Measurements from ENCODE around the gene LBR.
A peak's percentile ranks its signal among the peaks of the same experiment; 100 is the strongest.
"Not testable (repeated sequence)": the region's sequence is repeated elsewhere in the genome, so short reads cannot be mapped to it uniquely, and the experiment has no call there.

LBR gene

GRCh38 chr1:225474986-225475820, 47.4 kb upstream of the LBR start:
- TF ChIP-seq SNAI2 (CRISPR knock-in tag; IDR thresholded peaks at IDR 0.05), result no peak
- TF ChIP-seq ZNF70 (CRISPR knock-in tag; IDR thresholded peaks at IDR 0.05), result 0 out of 2 replicates have a peak, but pooled peaks have one; percentile 39
- peak; percentile 91 for ATAC-seq

DNA sequence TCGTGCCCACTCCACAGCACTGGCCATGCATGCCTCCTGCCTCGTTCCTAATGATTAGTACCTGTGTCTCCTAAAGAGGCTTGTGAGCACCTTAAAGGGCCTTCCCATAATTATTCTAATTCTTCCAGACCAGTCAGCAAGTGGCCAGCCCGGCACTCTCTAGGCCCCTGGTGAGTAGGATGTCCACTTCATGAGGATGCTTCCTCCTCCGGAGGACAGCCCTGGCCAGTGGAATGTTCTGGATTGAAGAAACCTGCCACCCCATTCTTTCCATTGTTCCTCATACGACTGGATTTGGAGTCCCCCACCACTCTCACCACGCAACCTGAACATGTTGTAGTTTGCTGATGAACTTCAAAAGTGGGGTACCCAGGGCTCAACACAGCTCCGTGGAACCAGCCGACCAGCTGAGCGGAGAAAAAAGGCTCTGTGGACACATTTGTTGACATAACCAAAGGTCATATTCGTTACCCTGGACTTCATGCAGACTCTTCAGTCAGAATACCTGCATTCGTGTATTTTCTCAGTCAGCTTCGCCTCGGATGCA, 46.7 kb upstream of the LBR start:
- TF ChIP-seq SNAI2 (CRISPR knock-in tag; IDR thresholded peaks at IDR 0.05) (no peak), ZFP30 (CRISPR knock-in tag; IDR thresholded peaks at IDR 0.05) (no peak), OSR1 (CRISPR knock-in tag; IDR thresholded peaks at IDR 0.05) (no peak), POU6F1 (CRISPR knock-in tag; IDR thresholded peaks at IDR 0.05; ENCODE audit: borderline replicate concordance, low read depth) (no peak), PPARA (CRISPR knock-in tag; IDR thresholded peaks at IDR 0.05; ENCODE audit: borderline replicate concordance) (no peak), ZC3H10 (CRISPR knock-in tag; IDR thresholded peaks at IDR 0.05) (no peak), ESRRG (CRISPR knock-in tag; IDR thresholded peaks at IDR 0.05) (no peak), ZNF70 (CRISPR knock-in tag; IDR thresholded peaks at IDR 0.05) (no peak), ZNF565 (CRISPR knock-in tag; conservative IDR thresholded peaks at IDR 0.05; ENCODE audit: low read depth) (no peak), ISL1 (CRISPR knock-in tag; IDR thresholded peaks at IDR 0.05) (no peak), CREB5 (CRISPR knock-in tag; IDR thresholded peaks at IDR 0.05; ENCODE audit: low read depth) (no peak), TOX (CRISPR knock-in tag; IDR thresholded peaks at IDR 0.05; ENCODE audit: borderline replicate concordance) (no peak), BACH2 (CRISPR knock-in tag; IDR thresholded peaks at IDR 0.05; ENCODE audit: borderline replicate concordance) (no peak), RARB (CRISPR knock-in tag; IDR thresholded peaks at IDR 0.05) (no peak), ZNF8 (CRISPR knock-in tag; IDR thresholded peaks at IDR 0.05) (no peak), CSRNP3 (CRISPR knock-in tag; IDR thresholded peaks at IDR 0.05) (no peak), TCF4 (CRISPR knock-in tag; IDR thresholded peaks at IDR 0.05; ENCODE audit: borderline replicate concordance) (no peak), ZFP3 (CRISPR knock-in tag; IDR thresholded peaks at IDR 0.05) (no peak), CSDC2 (CRISPR knock-in tag; IDR thresholded peaks at IDR 0.05) (no peak)
- TF ChIP-seq, protein P1, sequence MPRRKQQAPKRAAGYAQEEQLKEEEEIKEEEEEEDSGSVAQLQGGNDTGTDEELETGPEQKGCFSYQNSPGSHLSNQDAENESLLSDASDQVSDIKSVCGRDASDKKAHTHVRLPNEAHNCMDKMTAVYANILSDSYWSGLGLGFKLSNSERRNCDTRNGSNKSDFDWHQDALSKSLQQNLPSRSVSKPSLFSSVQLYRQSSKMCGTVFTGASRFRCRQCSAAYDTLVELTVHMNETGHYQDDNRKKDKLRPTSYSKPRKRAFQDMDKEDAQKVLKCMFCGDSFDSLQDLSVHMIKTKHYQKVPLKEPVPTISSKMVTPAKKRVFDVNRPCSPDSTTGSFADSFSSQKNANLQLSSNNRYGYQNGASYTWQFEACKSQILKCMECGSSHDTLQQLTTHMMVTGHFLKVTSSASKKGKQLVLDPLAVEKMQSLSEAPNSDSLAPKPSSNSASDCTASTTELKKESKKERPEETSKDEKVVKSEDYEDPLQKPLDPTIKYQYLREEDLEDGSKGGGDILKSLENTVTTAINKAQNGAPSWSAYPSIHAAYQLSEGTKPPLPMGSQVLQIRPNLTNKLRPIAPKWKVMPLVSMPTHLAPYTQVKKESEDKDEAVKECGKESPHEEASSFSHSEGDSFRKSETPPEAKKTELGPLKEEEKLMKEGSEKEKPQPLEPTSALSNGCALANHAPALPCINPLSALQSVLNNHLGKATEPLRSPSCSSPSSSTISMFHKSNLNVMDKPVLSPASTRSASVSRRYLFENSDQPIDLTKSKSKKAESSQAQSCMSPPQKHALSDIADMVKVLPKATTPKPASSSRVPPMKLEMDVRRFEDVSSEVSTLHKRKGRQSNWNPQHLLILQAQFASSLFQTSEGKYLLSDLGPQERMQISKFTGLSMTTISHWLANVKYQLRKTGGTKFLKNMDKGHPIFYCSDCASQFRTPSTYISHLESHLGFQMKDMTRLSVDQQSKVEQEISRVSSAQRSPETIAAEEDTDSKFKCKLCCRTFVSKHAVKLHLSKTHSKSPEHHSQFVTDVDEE (CRISPR knock-in tag; IDR thresholded peaks at IDR 0.05), result no peak

DNA sequence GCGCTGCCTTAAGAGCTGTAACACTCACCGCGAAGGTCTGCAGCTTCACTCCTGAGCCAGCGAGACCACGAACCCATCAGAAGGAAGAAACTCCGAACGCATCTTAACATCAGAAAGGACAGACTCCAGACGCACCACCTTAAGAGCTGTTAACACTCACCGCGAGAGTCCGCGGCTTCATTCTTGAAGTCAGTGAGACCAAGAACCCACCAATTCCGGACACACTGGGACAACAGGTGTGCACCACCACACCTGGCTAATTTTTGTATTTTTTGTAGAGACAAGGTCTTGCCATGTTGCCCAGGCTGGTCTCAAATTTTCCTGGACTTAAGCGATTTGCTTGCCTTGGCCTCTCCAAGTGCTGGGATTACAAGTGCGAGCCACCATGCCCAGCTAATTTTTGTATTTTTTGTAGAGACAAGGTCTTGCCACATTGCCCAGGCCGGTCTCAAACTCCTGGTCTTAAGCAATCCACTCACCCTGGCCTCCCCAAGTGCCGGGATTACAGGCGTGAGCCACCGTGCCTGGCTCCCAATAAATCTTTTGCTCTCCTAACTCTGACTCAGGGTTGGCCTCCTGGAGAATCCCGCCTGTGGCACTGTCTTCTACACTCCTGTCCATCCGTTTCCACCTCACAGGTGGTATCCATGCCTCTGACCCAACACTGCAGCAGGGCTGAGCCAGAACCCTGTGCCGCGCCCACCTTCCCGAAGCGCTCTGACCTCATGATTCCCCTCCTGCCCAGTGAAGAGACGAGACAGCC, 46.0 kb upstream of the LBR start:
- not testable (repeated sequence) for ATAC-seq

More for the DNA sequence above, 46.7 kb upstream of the LBR start:
- ATAC-seq, result peak; percentile 3

DNA sequence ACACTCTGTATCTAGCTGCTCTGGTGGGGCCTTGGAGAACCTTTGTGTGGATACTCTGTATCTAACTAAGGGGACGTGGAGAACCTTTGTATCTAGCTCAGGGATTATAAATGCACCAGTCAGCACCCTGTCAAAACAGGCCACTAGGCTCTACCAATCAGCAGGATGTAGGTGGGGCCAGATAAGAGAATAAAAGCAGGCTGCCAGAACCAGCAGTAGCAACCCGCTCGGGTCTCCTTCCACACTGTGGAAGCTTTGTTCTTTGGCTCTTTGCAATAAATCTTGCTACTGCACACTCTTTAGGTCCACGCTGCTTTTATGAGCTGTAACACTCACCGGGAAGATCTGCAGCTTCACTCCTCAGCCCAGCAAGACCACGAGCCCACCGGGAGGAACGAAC, 45.4 kb upstream of the LBR start:
- not testable (repeated sequence) for ATAC-seq
